NCI-H1092 (cell line): ENCODE data around the gene LRCH1.

Source experiments
- DNase-seq: peaks from one replicate; lab custom pipeline; 2025; lab: John Stamatoyannopoulos, UW

LRCH1 gene

DNA sequence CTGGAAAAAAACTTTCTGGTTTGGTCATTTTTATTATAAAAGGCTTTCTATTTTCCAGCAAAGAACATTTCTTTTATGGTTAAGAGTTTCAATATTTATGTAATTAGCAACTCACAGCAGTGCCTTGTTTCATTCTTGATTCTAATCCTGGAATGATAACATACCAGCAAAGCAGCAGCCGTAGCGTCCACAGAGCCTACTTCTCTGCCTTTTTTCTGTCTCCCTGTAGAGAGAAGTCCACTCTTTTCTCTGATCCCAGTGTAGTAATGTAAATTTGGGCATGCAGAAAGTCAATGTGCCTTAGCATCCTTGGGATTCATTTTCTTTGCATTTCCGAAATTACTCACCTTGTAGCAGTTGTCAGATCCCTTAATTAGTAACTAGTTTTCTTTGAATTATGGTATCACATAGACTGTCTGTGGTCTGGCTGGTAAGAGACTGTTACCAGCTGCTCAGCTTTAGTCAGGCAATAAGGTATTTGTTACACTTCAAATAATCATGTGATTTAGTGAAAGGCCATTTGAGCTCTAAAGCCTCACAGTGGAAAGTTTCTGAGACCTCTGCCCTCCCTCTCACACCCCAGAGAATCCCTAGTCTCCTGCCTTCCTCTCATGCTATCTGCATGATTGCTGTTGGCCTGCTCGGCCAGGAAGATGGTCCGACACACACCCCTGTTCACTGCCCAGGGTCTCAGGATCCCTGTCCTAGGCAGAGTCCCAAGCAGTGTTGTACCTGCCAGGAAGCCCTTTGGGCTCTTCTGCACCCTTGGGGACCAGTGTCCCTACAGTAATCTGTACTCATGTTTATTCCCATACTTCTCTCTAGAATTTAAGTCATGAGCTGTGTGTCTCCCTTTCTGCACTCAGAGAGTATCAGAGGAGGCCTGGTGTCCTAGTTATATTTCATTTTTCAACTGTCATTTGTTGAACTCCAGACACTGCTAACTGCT is 86.3 kb downstream of the LRCH1 start:
- DNase-seq = no peak

DNA sequence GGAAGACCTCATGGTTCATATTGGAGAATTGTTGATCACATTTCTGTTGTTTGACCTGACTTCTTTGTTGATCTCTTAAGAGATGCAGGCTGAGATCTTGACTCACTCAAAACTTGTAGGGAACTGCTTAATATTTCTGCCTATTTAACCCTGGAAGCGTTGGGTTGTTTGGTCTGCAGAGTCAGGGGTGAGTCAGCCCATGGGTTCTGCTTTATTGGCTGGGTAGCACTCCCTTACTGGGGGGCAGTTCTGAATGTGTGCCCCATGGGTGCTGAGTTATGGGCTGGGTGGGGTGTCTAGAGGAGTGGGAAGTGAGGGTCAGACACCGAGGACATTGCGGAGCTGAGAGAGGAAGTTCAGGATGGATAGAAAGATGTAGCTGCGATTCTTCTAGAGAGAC is 87.9 kb downstream of the LRCH1 start:
- no peak for DNase-seq

GRCh38 chr13:46641274-46642081 is 88.5 kb downstream of the LRCH1 start:
- no peak for DNase-seq

DNA sequence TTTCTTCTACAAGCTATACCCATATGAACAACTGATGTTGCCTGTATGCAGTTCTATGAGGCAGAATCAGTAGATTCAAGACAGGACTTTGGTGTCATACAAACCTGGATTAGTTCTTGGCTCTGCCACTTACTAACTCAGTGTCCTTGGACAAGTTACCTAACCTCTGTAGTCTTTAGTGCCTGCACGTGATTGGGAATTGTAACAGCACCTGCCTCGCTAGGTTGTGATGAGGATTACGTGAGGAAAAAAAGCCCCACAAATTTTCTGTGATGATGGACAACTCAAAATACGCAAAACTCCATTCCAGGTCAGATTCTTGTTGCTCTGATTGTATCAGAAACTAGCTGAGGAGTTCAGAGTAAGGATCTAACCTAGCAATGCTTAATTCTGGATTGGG is 89.3 kb downstream of the LRCH1 start:
- no peak for DNase-seq

- DNase-seq = no peak
Measured at GRCh38 chr13:46643165-46643777, 90.3 kb downstream of the LRCH1 start.

- no peak for DNase-seq
Measured at GRCh38 chr13:46644816-46645215, 91.8 kb downstream of the LRCH1 start.

DNA sequence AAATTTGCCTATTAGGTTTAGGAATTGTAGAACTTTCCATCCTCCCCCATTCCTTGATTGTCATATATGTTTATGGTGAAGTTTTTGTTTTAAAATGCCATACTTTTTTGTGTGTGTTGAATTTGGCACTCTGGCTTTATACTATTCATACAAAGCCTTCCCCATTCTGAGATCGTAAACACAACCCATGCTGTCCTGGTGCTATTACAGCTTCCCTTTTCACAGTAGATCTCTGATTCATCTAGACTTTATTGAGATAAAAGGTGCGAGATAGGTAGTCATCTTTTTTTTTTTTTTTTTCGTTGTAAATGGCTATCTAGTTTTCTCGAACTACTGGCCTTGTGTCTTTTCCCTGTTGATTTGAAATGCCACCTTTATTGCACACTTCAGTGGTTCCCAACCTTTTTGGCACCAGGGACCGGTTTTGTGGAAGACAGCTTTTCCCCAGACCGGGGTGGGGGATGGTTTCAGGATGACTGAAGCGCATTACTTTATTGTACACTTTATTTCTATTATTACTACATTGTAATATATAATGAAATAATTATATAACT is 94.6 kb downstream of the LRCH1 start:
- DNase-seq = no peak

- DNase-seq = no peak
Measured at GRCh38 chr13:46648166-46648607, 95.2 kb downstream of the LRCH1 start.

DNA sequence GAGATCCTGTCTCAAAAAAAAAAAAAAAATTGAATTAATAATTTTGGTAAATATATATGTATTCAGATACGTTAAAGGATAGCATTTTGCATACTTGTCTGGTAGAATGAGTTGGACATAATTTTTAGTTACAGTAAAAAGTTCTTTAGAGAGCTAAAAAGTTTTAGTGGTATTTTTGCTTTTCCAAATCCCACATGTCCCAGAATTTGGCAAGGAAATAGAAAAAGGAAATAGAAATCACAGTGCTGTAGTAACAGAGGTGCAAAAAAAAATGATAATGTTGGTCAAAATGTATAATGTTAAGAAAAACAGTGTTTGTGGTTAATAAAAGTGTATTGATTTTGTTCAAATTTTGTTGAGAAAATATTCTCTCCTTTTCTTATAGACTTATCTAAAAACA is 96.8 kb downstream of the LRCH1 start:
- DNase-seq = no peak

DNA sequence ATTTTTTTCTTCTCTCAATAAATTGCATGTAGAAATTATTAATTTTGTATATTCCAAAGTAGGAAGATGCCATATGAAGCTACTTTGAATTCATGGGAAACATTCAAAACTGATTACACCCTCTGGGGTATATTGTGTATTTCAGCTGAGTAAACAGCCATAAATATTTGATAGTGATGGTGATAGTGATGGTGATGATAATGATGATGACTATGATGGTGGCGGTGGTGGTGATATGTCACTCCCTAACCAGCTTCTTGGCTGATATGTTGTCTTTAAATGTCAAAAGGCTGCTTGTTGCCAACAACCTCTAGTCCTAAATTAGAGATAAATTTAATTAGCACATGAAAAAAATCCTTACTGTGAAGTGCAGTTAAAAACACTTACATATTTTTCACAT is 102.0 kb downstream of the LRCH1 start:
- no peak for DNase-seq

- DNase-seq = no peak
Measured at GRCh38 chr13:46655377-46656180, 102.6 kb downstream of the LRCH1 start.

GRCh38 chr13:46656786-46657185 is 103.8 kb downstream of the LRCH1 start:
- no peak for DNase-seq

DNA sequence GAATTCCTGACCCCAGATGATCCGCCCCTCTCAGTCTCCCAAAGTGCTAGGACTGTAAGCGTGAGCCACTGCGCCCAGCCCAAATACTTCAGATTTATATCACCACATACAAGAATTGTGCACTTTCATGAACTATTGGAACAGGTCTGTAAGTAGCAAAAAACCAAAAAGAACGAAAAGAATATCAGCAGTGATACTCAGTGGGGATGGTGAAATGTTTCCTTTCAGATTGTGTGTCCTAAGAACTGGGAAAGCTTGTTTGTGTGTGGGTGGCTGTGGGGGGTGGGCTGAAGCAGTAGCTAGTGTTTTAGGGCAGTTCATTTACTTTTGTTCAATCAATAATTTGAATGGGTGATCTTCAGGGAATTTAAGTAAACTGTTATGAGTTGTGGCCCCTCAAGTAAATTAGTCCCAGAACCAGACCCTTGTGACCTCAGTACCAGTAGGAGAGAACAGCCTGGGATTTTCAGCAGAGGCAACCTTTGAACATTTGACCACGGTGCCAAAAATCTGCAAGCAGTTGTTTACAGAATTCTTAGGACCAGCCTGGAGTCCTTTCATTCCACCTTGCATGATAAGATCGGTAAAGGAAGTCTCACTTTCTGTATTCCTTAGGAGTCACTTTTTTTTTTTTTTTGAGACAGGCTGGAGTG is 106.6 kb downstream of the LRCH1 start:
- no peak for DNase-seq

DNA sequence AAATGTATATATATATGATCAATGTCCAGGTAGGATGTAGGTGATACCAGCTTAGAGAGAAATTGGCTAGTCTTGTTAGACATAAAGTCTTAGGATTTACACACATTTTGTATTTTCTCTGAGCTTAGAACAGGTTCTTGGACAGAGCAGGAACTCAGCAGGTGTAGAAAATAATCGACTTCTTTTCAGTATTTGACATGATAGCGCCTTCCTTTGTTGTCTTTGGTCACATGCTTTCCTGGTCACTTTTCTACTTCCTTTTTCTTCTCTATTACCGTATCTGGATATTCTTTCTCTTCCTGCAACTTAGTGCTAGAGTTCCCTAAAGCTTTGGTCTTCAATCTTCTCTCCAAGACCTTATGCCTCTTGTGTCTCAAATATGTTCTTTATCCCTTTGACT is 107.4 kb downstream of the LRCH1 start:
- DNase-seq = no peak

DNA sequence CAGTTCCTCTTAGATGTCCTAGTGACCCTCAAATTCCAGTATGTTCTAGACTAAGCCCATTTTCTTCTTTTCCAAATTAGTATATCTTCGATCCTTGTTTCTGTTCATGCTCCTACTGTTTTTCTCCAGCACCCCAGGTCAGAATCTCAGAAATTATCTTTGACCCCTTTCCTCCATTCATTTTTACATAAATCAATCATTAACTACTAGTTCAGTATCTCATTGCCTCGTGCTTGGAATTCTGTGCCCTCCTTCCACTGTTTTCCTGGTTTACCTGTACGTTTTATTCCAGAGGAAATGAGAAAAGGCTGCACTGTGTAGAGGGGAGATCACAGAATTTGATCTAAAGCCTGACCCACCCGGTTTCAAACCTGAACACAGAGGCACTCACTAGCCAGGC is 107.9 kb downstream of the LRCH1 start:
- no peak for DNase-seq

DNA sequence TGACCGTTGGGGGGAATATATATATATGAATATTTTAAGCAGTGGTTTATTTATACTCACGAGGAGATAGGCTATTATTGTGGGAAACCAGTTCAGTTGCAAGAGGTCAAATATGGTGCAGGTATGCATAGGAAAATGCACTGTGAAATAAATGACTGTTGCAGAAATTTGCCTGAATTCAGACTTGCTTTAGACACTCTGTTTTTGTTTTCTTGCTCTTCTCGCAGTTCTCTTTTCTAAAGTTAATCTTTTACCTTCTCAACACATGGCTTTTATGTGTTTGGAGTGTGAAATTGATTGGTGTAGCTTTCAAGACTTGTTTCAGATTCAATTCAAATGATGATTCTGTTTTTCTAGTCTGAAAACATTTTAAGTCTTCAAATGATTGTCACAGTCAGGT is 109.7 kb downstream of the LRCH1 start:
- no peak for DNase-seq

DNA sequence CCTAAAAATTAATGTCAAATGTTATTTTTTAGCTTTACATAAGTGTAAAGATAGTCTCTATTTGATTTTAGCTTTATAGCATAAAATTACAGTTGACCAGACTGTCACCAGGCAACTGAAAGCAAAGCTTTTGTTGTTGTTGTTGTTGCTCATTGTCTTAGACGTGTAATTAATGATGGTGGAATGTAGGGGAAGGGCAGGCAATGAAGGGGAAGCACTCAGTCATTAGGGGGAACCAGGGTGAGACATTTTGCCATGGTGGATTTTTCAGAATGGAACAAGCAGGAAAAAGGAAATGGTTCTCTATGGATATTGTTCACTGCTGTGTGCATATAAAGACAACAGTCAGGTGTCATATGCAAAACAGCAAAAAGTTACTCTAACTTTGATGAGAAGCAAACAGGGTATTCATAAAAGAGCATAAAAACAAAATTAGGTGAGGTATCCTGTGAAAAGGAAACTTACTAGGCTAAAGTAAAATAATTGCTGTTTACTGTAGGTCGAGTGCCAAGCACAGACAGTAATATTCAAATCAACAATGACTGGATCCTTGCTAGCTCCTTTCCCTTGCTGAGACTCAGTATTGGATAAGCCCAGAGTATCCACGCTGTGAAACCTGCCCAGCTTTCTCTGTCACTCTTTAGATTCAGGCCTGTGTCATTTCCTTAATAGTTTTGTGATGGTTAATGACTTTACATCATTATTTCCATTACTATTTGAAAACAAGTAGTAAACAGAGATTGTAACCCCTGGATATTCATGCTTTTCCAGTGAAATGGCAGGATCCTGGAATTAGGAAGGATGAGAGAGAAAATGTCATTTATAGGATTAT is 110.5 kb downstream of the LRCH1 start:
- DNase-seq = no peak

GRCh38 chr13:46664195-46664594 is 111.2 kb downstream of the LRCH1 start:
- no peak for DNase-seq

DNA sequence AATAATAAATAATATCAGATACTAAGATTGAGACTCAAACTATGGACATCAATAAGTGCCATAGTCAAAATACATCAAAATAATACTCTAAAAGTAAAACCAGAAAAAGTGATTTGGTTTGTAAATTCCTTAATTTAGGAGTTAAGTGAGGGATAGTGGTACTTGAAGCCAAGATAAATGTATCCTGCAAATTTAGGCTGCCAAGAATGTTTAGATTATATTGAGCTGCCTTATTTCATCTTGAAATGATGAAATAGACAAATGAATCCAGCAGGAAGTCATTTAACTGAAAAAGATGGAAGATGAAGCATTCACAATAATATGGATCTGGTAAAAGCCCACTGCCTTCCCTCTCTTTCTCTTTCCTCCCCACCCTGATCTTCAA is 112.3 kb downstream of the LRCH1 start:
- no peak for DNase-seq
